GM10248 (cell line): ENCODE data around the gene YTHDC2.
A peak's percentile ranks its signal among the peaks of the same experiment; 100 is the strongest.
"Not testable (repeated sequence)": the region's sequence is repeated elsewhere in the genome, so short reads cannot be mapped to it uniquely, and the experiment has no call there.

Experiments
- CTCF ChIA-PET: fragments of 300-600 bp; sonication (Branson Sonifier 250); formaldehyde crosslinking; extraction: SDS; loops from one replicate; lab custom pipeline; 2021; ENCODE audit warnings: antibody characterized with exemption; lab: Yijun Ruan, JAX
- POLR2A ChIA-PET: fragments of 350-650 bp; sonication (Branson Sonifier 250); formaldehyde crosslinking; extraction: SDS; loops from one replicate; lab custom pipeline; 2020; ENCODE audit warnings: antibody characterized with exemption; lab: Yijun Ruan, JAX
- DNase-seq: peaks from one replicate; pipeline ENCODE4 v3.0.0; 2012; ENCODE audit errors: extremely low spot score
- TF ChIP-seq, protein P1 (sequence below): IDR thresholded peaks from 2 replicates; pipeline ENCODE4 v1.5.1; 2012; ENCODE audit warnings: mild to moderate bottlenecking, low read depth; ENCODE audit errors: extremely low read depth, missing control alignments, control extremely low read depth

YTHDC2 gene

DNA sequence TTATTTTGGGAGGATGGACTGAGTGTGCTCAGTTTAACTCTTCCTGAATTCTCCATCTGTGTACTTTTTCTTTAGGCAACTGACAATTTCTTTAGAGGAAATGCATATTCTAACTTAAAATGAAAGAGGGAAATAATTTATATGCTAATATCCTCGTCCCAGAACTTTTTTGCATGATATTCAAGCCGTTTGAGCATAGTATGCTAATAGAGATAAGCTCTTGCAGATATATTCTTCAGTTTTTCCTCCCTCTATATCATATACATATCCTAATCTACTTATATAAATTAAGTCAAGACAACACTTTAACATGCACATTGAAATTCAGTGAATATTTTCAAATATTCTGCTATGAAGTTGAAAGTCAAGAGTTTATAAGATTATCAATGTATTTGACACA lies 84.7 kb downstream of the YTHDC2 start:
- CTCF ChIA-PET, result interaction anchor here (0.7 to 3.0 kb wide), 3 partner anchors 10 to 14 kb away, joined by 3 to 14 read pairs (median 4); no protein-coding TSS in a partner anchor

DNA sequence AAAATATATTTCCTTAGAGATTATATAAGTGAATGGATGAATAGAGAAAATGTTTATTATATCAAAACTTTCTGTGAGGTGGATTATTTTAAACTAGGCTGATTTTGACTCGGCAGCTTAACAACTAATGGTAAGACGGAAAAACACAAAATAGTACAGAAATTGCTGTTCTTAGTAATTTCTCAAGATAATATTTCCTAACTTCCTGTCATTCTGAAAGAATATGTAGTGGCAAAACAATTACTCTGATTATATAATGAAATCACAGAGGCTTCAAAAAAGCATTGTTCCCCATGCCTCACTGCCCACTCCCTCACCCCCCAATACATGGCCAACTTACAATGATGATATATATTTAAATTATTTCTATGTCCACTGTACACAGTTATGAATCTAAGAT lies 85.4 kb downstream of the YTHDC2 start:
- TF ChIP-seq, protein P1, sequence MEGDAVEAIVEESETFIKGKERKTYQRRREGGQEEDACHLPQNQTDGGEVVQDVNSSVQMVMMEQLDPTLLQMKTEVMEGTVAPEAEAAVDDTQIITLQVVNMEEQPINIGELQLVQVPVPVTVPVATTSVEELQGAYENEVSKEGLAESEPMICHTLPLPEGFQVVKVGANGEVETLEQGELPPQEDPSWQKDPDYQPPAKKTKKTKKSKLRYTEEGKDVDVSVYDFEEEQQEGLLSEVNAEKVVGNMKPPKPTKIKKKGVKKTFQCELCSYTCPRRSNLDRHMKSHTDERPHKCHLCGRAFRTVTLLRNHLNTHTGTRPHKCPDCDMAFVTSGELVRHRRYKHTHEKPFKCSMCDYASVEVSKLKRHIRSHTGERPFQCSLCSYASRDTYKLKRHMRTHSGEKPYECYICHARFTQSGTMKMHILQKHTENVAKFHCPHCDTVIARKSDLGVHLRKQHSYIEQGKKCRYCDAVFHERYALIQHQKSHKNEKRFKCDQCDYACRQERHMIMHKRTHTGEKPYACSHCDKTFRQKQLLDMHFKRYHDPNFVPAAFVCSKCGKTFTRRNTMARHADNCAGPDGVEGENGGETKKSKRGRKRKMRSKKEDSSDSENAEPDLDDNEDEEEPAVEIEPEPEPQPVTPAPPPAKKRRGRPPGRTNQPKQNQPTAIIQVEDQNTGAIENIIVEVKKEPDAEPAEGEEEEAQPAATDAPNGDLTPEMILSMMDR, result no peak
- CTCF ChIA-PET, result interaction anchor here (0.7 to 3.0 kb wide), 3 partner anchors 9 to 14 kb away, joined by 3 to 14 read pairs (median 4); no protein-coding TSS in a partner anchor
- POLR2A ChIA-PET, result no interaction called here
- no peak for DNase-seq

More for the DNA sequence above, 84.7 kb downstream of the YTHDC2 start:
- TF ChIP-seq, protein P1, result no peak
- POLR2A ChIA-PET, result no interaction called here
- DNase-seq, result no peak

DNA sequence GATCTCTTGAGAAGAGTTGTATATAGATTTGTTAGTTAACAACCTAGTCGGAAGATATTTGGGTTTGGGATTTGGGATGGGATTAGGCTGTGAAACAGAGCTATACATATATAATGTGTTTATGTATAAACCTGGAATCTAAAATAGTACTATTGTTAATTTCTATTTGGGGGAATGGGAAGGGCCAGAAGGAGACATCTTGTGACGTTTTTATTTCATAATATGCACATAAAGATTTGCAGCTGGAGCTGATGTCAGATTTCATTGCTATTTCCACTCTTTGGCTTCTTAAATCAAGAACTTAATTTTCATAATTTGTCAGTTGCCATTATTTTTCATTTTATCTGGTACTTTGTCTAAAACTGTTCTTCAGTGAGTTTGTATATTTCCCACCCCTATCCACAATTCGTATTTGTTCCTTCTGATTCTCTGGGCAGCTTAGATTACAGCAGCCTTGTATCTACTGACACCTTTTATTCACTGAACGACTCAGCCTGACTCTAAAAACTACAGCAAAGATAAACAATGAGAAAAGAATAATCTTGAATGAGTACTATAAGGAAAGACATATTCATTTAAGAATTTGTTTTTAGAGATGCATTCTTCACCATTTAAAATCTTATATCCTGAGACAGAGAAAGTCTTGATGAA lies 86.9 kb downstream of the YTHDC2 start:
- no peak for DNase-seq
- ChIA-PET CTCF (interaction anchor here (1.2 to 3.0 kb wide), 2 partner anchors 12 to 604 kb away, joined by 4 to 14 read pairs; no protein-coding TSS in a partner anchor), POLR2A (no interaction called here)
- TF ChIP-seq, protein P1, result no peak

DNA sequence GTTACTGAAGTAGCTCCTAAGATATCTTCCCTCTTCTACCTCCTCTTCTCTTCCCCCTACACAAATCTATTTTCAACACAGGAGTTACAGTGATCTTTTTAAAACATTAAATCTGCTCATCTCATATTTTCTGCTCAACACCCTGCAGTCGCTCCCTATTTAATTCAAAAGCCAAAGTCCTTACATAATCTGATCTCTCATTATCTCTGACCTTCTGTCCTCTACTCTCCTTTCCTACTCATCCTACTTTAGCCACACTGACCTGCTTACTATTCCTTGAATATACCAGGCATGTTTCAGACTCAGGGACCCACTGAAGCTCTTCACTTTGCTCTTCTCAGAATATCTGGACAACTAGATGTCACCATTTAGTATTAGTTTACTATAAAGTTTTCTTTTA lies 87.9 kb downstream of the YTHDC2 start:
- ChIA-PET POLR2A (no interaction called here), CTCF (interaction anchor here (1.0 to 3.0 kb wide), 3 partner anchors 11 to 222 kb away, joined by 3 to 11 read pairs (median 3); no protein-coding TSS in a partner anchor)
- DNase-seq, result no peak
- TF ChIP-seq, protein P1, result no peak

DNA sequence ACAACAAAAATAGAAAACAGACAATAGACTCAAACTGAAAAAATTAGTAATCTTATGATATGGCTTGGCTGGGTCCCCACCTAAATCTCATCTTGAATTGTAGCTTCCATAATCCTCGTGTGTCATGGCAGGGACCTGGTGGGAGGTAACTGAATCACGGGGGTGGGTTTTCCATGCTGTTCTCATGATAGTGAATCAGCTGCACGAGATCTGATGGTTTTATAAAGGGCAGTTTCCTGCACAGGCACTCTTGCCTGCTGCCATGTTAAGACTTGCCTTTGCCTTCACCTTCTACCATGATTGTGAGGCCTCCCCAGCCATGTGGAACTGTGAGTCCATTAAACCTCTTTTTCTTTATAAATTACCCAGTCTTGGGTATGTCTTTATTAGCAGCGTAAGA lies 89.8 kb downstream of the YTHDC2 start:
- DNase-seq, POLR2A ChIA-PET: not testable (repeated sequence)
- CTCF ChIA-PET, result interaction anchor here (0.9 to 8.3 kb wide), 6 partner anchors 9 to 607 kb away, joined by 3 to 84 read pairs (median 8); no protein-coding TSS in a partner anchor

DNA sequence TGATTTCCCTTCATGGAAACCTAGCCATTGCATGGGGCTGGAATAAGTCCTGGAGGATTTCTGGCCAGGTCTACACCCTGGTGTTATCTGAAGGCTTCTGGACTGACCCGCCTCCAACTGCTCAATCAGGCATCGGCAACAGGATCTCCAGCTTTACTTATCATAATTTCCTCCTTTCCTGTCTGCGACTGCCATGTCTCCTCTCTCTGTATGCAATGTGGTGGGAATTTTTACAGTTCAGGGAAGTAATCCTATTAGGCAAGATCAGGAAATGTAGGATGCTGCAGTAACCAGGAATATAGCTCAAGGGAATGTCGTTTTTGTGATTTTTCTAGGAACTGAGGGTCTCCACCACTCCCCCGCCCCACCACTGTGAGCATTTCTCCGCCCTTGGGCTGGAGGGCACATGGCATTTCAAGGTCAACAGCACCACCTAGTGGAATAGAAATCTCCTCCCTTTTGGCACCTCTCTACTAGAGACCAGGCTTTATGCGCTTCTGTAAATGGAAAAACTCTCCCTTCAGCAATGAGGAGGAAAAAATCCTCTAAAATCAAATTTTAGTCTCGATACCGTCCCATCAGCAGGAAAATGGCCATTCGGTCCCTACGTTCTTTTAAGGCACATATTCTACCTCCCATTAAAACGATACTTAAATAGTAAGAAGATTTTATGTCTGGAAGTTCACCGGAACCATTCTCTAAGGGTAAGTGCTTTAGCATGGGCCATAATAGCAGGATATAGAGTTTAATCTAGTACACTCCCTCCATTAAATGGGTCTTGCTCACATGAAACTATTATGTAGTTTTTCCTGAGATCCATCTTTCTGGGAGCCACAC lies 93.0 kb downstream of the YTHDC2 start:
- TF ChIP-seq, protein P1, result peak; percentile 67
- ChIA-PET POLR2A (no interaction called here), CTCF (interaction anchor here (0.7 to 8.3 kb wide), 31 partner anchors 9 to 1641 kb away, joined by 3 to 84 read pairs (median 4); no protein-coding TSS in a partner anchor)
- DNase-seq, result peak; percentile 32

DNA sequence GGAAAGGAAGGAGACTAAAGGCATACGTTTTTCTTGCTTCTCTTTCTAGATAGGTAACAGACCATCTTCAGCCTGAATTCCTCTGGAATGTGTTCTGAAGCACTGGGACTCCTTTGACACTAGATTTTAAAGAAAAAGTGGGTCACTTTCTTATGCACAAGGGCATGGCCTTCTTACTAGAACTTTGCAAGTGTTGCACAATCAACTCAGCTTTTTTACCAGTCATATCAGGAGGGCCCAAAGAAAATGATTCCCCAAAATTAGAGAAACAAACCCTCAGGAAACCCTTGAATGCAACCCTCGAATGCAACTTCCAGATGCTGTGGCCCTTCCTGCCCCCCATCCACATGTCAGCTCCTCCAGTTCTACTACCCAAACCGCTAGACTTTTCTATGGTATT lies 93.9 kb downstream of the YTHDC2 start:
- TF ChIP-seq, protein P1, result no peak
- CTCF ChIA-PET, result interaction anchor here (0.9 to 8.3 kb wide), 8 partner anchors 9 to 1055 kb away, joined by 3 to 84 read pairs (median 4); no protein-coding TSS in a partner anchor
- POLR2A ChIA-PET, result no interaction called here
- DNase-seq, result no peak
